Fibroblast of gingiva (primary cell): ENCODE measurements around the gene PCYOX1L.

Source experiments
- DNase-seq: peaks from one replicate; pipeline ENCODE4 v3.0.0-alpha.2; 2011; ENCODE audit warnings: low read depth

PCYOX1L gene

GRCh38 chr5:149357370-149358293 lies at the start of gene PCYOX1L:
Gene PCYOX1L (plus strand): TSS chr5:149358046. CDS start chr5:149358069, 23 bp downstream.
- DNase-seq: peak; percentile 95

- no peak for DNase-seq
Observed at GRCh38 chr5:149309354-149309753, 48.5 kb upstream of the PCYOX1L start.

GRCh38 chr5:149310488-149310887 lies 47.4 kb upstream of the PCYOX1L start:
- DNase-seq: no peak

- peak; percentile 44 for DNase-seq
Observed at GRCh38 chr5:149310947-149311658, 46.7 kb upstream of the PCYOX1L start.

- no peak for DNase-seq
Observed at GRCh38 chr5:149313151-149313841, 44.5 kb upstream of the PCYOX1L start.

GRCh38 chr5:149314571-149315111 lies 43.2 kb upstream of the PCYOX1L start:
- no peak for DNase-seq

- no peak for DNase-seq
Observed at GRCh38 chr5:149315753-149316152, 42.1 kb upstream of the PCYOX1L start.

- DNase-seq: peak; percentile 27
Observed at GRCh38 chr5:149317281-149318048, 40.4 kb upstream of the PCYOX1L start.

- no peak for DNase-seq
Observed at GRCh38 chr5:149319174-149319573, 38.7 kb upstream of the PCYOX1L start.

GRCh38 chr5:149320791-149321330 lies 37.0 kb upstream of the PCYOX1L start:
- peak; percentile 89 for DNase-seq

- no peak for DNase-seq
Observed at GRCh38 chr5:149322518-149322917, 35.3 kb upstream of the PCYOX1L start.

- no peak for DNase-seq
Observed at GRCh38 chr5:149323210-149323609, 34.6 kb upstream of the PCYOX1L start.

- no peak for DNase-seq
Observed at GRCh38 chr5:149323621-149324205, 34.1 kb upstream of the PCYOX1L start.

- peak; percentile 6 for DNase-seq
Observed at GRCh38 chr5:149324641-149325040, 33.2 kb upstream of the PCYOX1L start.

- no peak for DNase-seq
Observed at GRCh38 chr5:149325166-149325735, 32.6 kb upstream of the PCYOX1L start.

- no peak for DNase-seq
Observed at GRCh38 chr5:149325894-149326293, 32.0 kb upstream of the PCYOX1L start.

- DNase-seq: no peak
Observed at GRCh38 chr5:149326611-149327010, 31.2 kb upstream of the PCYOX1L start.

- DNase-seq: no peak
Observed at GRCh38 chr5:149328177-149328576, 29.7 kb upstream of the PCYOX1L start.

GRCh38 chr5:149333711-149334443 lies 24.0 kb upstream of the PCYOX1L start:
- DNase-seq: peak; percentile 73

- no peak for DNase-seq
Observed at GRCh38 chr5:149337736-149338135, 20.1 kb upstream of the PCYOX1L start.
